NB4 (cell line): Measurements from ENCODE around the gene SND1.

Source experiments
- CTCF ChIP-seq: IDR thresholded peaks from one replicate; pipeline ENCODE4 v1.5.1; 2012; ENCODE audit warnings: low read depth, low read length
- MYC ChIP-seq: IDR thresholded peaks from 2 replicates; pipeline ENCODE4 v1.6.1; 2011; ENCODE audit warnings: low read depth, low read length
- POLR2A ChIP-seq: IDR thresholded peaks from 2 replicates; pipeline ENCODE4 v1.6.1; 2011; ENCODE audit warnings: mild to moderate bottlenecking; ENCODE audit not compliant: insufficient read length; ENCODE audit errors: extremely low read depth
- TF ChIP-seq, protein P1 (sequence below): IDR thresholded peaks from 2 replicates; pipeline ENCODE4 v1.6.1; 2011; ENCODE audit warnings: low read depth, low read length

GRCh38 chr7:127887631-127888030 is 235.6 kb downstream of the SND1 start:
- TF ChIP-seq CTCF (no peak), POLR2A (no peak), MYC (no peak)
- TF ChIP-seq, protein P1, sequence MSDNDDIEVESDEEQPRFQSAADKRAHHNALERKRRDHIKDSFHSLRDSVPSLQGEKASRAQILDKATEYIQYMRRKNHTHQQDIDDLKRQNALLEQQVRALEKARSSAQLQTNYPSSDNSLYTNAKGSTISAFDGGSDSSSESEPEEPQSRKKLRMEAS: no peak
